ENCODE data around the gene UMAD1. TPM values are rescaled to one million over a fixed set of nuclear protein-coding genes. Genes with fewer than 3 reads are reported as not detected.

UMAD1 gene
- polyA plus RNA-seq, 3 donors, result 6.2 to 22.7 (median 18.6) TPM

GRCh38 chr7:7805511-7806153 lies 165.1 kb downstream of the UMAD1 start:
- intact Hi-C loops (cut with micrococcal nuclease), result no loop called here
- TF ChIP-seq CTCF (IDR thresholded peaks at IDR 0.05), result no peak
- Mint-ChIP-seq H3K36me3 (peaks cover 0 to 3% of the 10 kb centered on the region in 2 donors), H3K27me3 (ENCODE audit: low read depth in 3 of 3) (no peaks in the 10 kb centered on the region), H3K9me3 (no peaks in the 10 kb centered on the region), H3K27ac (no peak overlapping the region), H3K4me3 (no peak overlapping the region), H3K4me1 (no peaks in the 10 kb centered on the region)
- no peaks in the 10 kb centered on the region for H3K36me3 ChIP-seq (replicated peaks in 1 of 2; ENCODE audit: control insufficient read depth in 1 of 2, insufficient read depth in 2 of 2, low read length in 2 of 2)
- H2AFZ ChIP-seq (ENCODE audit: insufficient read depth, low read depth, low read length, poor library complexity, severe bottlenecking), result no peak overlapping the region
- no peak overlapping the region for H3K9ac ChIP-seq (ENCODE audit: insufficient read depth, low read length, poor library complexity, severe bottlenecking)
- no peak overlapping the region for H3K4me2 ChIP-seq (replicated peaks; ENCODE audit: extremely low read depth, low read length, poor library complexity, severe bottlenecking)
- H3K4me1 ChIP-seq (ENCODE audit: control insufficient read depth in 1 of 2, insufficient read depth in 2 of 2, low read length in 2 of 2), result no peaks in the 10 kb centered on the region
- no peak for DNase-seq
- H3K79me2 ChIP-seq (ENCODE audit: insufficient read depth, low read length), result no peaks in the 10 kb centered on the region
- WGBS (ENCODE audit: insufficient coverage), result 100% methylated on average over 1 of the region's 2 CpGs
- no peaks in the 10 kb centered on the region for H3K9me3 ChIP-seq (replicated peaks in 1 of 2; ENCODE audit: control insufficient read depth in 1 of 2, insufficient read depth in 1 of 2, low read length in 2 of 2)
- no peak overlapping the region for H3K27ac ChIP-seq (ENCODE audit: low read depth in 1 of 2, low read length in 2 of 2)
- H3K4me3 ChIP-seq (replicated peaks in 1 of 3; ENCODE audit: low read depth in 2 of 3, low read length in 3 of 3), result no peak overlapping the region
- H3K27me3 ChIP-seq (ENCODE audit: control insufficient read depth in 2 of 2, insufficient read depth in 2 of 2, low read length in 2 of 2), result no peaks in the 10 kb centered on the region
- no peaks in the 10 kb centered on the region for H4K20me1 ChIP-seq (ENCODE audit: insufficient read depth, low read length)

- Histone ChIP-seq H3K27ac (ENCODE audit: low read depth in 1 of 2, low read length in 2 of 2) (no peak overlapping the region), H3K4me3 (replicated peaks in 1 of 3; ENCODE audit: low read depth in 2 of 3, low read length in 3 of 3) (no peak overlapping the region), H2AFZ (ENCODE audit: insufficient read depth, low read depth, low read length, poor library complexity, severe bottlenecking) (no peak overlapping the region), H3K27me3 (ENCODE audit: control insufficient read depth in 2 of 2, insufficient read depth in 2 of 2, low read length in 2 of 2) (no peaks in the 10 kb centered on the region), H4K20me1 (ENCODE audit: insufficient read depth, low read length) (no peaks in the 10 kb centered on the region), H3K4me2 (replicated peaks; ENCODE audit: extremely low read depth, low read length, poor library complexity, severe bottlenecking) (no peak overlapping the region), H3K36me3 (replicated peaks in 1 of 2; ENCODE audit: control insufficient read depth in 1 of 2, insufficient read depth in 2 of 2, low read length in 2 of 2) (no peaks in the 10 kb centered on the region), H3K4me1 (ENCODE audit: control insufficient read depth in 1 of 2, insufficient read depth in 2 of 2, low read length in 2 of 2) (no peaks in the 10 kb centered on the region), H3K9ac (ENCODE audit: insufficient read depth, low read length, poor library complexity, severe bottlenecking) (no peak overlapping the region), H3K79me2 (ENCODE audit: insufficient read depth, low read length) (no peaks in the 10 kb centered on the region), H3K9me3 (replicated peaks in 1 of 2; ENCODE audit: control insufficient read depth in 1 of 2, insufficient read depth in 1 of 2, low read length in 2 of 2) (no peaks in the 10 kb centered on the region)
- Mint-ChIP-seq H3K4me3 (no peak overlapping the region), H3K9me3 (no peaks in the 10 kb centered on the region), H3K27ac (no peak overlapping the region), H3K36me3 (peaks cover 0 to 2% of the 10 kb centered on the region in 2 donors), H3K27me3 (ENCODE audit: low read depth in 3 of 3) (no peaks in the 10 kb centered on the region), H3K4me1 (no peaks in the 10 kb centered on the region)
- intact Hi-C loops (cut with micrococcal nuclease), result no loop called here
- TF ChIP-seq CTCF (IDR thresholded peaks at IDR 0.05), result no peak
- no CpG with 5 or more reads among the region's 4 CpGs for WGBS (ENCODE audit: insufficient coverage)
- DNase-seq, result no peak
Observed at GRCh38 chr7:7808156-7808555, 167.6 kb downstream of the UMAD1 start.

Measured in CD14-positive monocyte (primary cell).